ENCODE measurements around the gene ADAMTS17.

The ADAMTS17 gene

DNA sequence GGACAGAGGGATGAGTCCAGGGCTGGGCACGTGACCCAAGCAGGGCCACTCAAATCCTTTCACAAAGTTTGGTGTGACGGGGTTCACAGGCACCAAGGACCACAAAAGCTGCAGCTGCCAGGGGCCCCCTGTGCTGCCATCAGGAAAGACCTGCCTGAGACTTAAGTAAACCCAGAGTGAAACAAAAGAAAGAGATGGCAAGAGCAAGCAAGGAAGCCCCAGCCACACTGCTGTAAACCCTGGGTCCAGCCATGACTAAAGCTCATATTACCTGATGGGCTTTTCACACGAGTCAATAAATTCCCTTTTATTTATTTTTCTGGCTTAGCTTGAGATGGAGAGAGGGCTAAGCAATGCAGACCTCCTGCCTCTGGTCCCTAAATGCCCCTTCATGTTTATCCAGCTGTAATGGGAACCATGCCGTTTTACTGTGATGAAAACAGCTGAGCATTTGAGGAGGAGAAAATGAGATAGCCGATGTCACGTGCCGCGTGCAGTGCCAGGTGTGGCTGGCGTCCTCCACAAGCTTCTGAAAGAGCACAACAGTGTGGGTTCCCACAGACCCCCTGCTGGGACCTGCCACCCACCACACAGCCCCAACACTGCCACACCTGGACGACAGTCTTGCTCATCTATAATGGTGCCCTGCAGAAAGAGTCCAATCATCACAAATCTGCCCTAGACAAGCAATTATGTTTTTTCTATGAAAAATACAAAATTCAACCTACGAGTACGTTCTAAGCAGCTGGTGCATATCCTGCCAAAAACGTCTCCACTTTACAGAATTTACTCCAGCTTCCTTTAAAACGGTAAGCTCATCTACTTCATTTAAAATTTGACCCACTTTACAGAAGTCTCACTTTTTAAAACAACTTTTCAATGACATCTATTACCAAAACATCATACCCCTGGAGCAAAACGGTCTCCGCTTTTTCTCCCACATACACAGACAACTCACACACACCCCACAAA lies 34.2 kb downstream of the ADAMTS17 start:
- H3K36me3 Mint-ChIP-seq: no peaks in the 10 kb centered on the region
- peaks cover 35% of the 10 kb centered on the region for H3K27me3 Mint-ChIP-seq
- no peak overlapping the region for H3K27ac Mint-ChIP-seq
- H3K4me1 Mint-ChIP-seq: no peaks in the 10 kb centered on the region
- H3K4me3 Mint-ChIP-seq: no peak overlapping the region
- ATAC-seq: no peak
- peaks cover 4% of the 10 kb centered on the region for H3K9me3 Mint-ChIP-seq

DNA sequence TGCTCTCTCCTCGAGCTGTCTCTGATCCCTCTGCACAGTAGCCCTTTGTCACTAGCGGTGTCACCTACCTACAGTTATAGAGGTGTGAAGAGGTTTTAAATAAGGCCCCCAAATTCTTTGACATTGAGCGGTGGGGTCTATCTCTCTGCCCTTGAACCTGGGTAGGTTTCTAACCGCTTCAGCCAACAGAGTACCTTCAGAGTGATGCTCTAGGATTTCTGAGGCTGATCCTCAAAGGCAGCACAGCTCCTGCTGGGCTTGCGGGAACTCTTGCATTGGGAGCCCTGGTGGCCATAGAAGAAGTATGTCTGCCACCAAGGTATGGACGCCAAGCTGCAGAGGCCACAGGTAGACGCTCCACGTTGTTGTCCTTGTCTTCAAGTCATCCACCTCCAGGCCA lies 35.7 kb downstream of the ADAMTS17 start:
- H3K4me1 Mint-ChIP-seq: no peaks in the 10 kb centered on the region
- peaks cover 3% of the 10 kb centered on the region for H3K9me3 Mint-ChIP-seq
- peaks cover 25% of the 10 kb centered on the region for H3K27me3 Mint-ChIP-seq
- H3K27ac Mint-ChIP-seq: no peak overlapping the region
- ATAC-seq: no peak
- no peak overlapping the region for H3K4me3 Mint-ChIP-seq
- no peaks in the 10 kb centered on the region for H3K36me3 Mint-ChIP-seq

- Mint-ChIP-seq H3K27me3 (peaks cover 5% of the 10 kb centered on the region), H3K4me3 (no peak overlapping the region), H3K4me1 (no peaks in the 10 kb centered on the region), H3K27ac (no peak overlapping the region), H3K9me3 (peaks cover 16% of the 10 kb centered on the region), H3K36me3 (no peaks in the 10 kb centered on the region)
- ATAC-seq: no peak
Measured at GRCh38 chr15:100301910-100302431, 39.8 kb downstream of the ADAMTS17 start.

- Mint-ChIP-seq H3K9me3 (peaks cover 25% of the 10 kb centered on the region), H3K27ac (no peak overlapping the region), H3K36me3 (no peaks in the 10 kb centered on the region), H3K27me3 (peaks cover 10% of the 10 kb centered on the region), H3K4me3 (no peak overlapping the region), H3K4me1 (no peaks in the 10 kb centered on the region)
- ATAC-seq: no peak
Measured at GRCh38 chr15:100298257-100298656, 43.5 kb downstream of the ADAMTS17 start.

DNA sequence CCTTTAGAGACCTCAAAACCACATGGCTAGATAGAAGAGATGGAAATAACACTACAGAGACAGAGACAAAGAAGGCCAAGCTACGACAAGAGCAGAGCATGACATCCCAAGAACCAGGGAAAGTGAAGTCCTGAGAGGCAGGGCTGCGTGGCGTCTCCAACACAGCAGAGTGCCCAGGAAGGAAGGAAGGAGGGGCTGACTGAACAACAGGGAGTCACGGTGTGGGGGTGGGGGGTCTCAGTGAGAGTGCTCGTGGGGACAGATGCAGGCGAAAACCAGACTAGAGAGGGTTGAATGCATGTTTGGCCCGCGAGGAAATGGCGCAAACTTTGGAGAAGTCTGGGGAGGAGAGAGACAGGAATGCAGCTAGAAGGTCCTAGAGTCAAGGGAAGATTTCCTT lies 44.0 kb downstream of the ADAMTS17 start:
- Mint-ChIP-seq H3K4me3 (no peak overlapping the region), H3K27ac (no peak overlapping the region), H3K9me3 (peaks cover 25% of the 10 kb centered on the region), H3K36me3 (no peaks in the 10 kb centered on the region), H3K4me1 (no peaks in the 10 kb centered on the region), H3K27me3 (peaks cover 10% of the 10 kb centered on the region)
- no peak for ATAC-seq

DNA sequence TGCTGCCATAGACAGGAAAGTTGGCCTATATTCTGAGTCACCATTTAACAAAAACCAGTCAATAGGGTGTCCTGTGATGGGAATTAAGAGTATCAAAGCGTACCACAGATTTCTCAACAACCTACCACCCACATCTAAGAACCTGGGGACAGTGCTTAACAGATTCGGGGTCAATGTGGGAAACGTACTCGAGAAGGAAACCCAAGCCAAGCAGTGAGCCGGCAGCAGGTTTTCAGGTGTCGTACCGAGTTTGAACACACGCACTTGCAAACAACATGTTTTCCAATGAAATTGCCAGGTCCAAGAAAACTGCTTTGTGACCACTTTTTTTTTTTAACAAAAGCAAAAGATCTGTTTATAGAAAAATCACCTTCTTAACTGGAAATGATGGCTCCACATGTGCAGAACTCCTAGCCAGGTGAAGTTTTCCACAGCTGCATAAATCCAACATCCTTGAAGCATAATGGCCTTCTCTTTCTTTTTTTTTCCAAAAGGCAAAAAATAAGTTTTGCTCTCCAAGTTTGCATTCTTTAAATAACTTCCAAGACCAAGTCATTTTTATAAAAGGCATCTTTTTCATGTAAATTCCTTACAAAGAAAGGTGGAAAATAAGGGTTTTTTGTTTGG lies 45.7 kb downstream of the ADAMTS17 start:
- H3K4me1 Mint-ChIP-seq: no peaks in the 10 kb centered on the region
- ATAC-seq: no peak
- no peak overlapping the region for H3K4me3 Mint-ChIP-seq
- no peak overlapping the region for H3K27ac Mint-ChIP-seq
- peaks cover 10% of the 10 kb centered on the region for H3K27me3 Mint-ChIP-seq
- H3K9me3 Mint-ChIP-seq: peaks cover 29% of the 10 kb centered on the region
- no peaks in the 10 kb centered on the region for H3K36me3 Mint-ChIP-seq

DNA sequence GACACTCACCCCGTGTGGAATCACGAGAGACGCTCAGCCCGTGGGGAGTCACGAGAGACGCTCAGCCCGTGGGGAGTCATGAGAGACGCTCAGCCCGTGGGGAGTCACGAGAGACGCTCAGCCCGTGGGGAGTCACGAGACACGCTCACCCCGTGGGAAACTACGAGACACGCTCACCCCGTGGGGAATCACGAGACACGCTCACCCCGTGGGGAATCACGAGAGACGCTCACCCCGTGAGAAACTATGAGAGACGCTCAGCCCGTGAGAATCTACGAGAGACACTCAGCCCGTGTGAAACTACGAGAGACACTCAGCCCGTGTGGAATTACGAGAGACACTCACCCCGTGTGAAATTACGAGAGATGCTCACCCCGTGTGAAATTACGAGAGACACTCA lies 49.8 kb downstream of the ADAMTS17 start:
- ATAC-seq: no peak
- peaks cover 6% of the 10 kb centered on the region for H3K27me3 Mint-ChIP-seq
- H3K4me1 Mint-ChIP-seq: no peaks in the 10 kb centered on the region
- peaks cover 30% of the 10 kb centered on the region for H3K9me3 Mint-ChIP-seq
- H3K4me3 Mint-ChIP-seq: no peak overlapping the region
- no peaks in the 10 kb centered on the region for H3K36me3 Mint-ChIP-seq
- H3K27ac Mint-ChIP-seq: no peak overlapping the region

DNA sequence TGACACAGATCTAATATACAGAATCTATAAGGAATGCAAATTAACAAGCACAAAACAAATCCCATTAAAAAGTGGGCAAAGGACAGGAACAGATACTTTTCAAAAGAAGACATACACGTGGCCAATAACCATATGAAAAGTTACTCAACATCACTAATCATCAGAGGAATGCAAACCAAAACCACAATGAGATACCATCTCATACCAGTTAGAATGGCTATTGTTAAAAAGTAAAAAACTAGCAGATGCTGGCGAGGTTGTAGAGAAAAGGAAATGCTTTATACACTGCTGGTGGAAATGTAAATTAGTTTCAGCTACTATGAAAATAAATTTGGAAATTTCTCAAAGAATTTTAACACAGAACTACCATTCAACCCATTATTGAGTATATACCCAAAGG lies 50.7 kb downstream of the ADAMTS17 start:
- ATAC-seq: no peak
- H3K9me3 Mint-ChIP-seq: peaks cover 27% of the 10 kb centered on the region

GRCh38 chr15:100285641-100286295 lies 56.0 kb downstream of the ADAMTS17 start:
- H3K4me3 Mint-ChIP-seq: no peak overlapping the region
- peaks cover 11% of the 10 kb centered on the region for H3K9me3 Mint-ChIP-seq
- H3K27me3 Mint-ChIP-seq: no peaks in the 10 kb centered on the region
- no peak overlapping the region for H3K27ac Mint-ChIP-seq
- ATAC-seq: no peak
- H3K36me3 Mint-ChIP-seq: no peaks in the 10 kb centered on the region
- no peaks in the 10 kb centered on the region for H3K4me1 Mint-ChIP-seq

More for the DNA sequence above, 50.7 kb downstream of the ADAMTS17 start:
- Mint-ChIP-seq H3K36me3 (no peaks in the 10 kb centered on the region), H3K27me3 (no peaks in the 10 kb centered on the region), H3K27ac (no peak overlapping the region), H3K4me3 (no peak overlapping the region), H3K4me1 (no peaks in the 10 kb centered on the region)

GRCh38 chr15:100284701-100285100 lies 57.1 kb downstream of the ADAMTS17 start:
- Mint-ChIP-seq H3K27ac (no peak overlapping the region), H3K4me3 (no peak overlapping the region), H3K27me3 (no peaks in the 10 kb centered on the region), H3K9me3 (peaks cover 6% of the 10 kb centered on the region), H3K4me1 (no peaks in the 10 kb centered on the region), H3K36me3 (no peaks in the 10 kb centered on the region)
- no peak for ATAC-seq

GRCh38 chr15:100284191-100284590 lies 57.6 kb downstream of the ADAMTS17 start:
- Mint-ChIP-seq H3K27ac (no peak overlapping the region), H3K4me3 (no peak overlapping the region), H3K4me1 (no peaks in the 10 kb centered on the region), H3K27me3 (no peaks in the 10 kb centered on the region), H3K36me3 (no peaks in the 10 kb centered on the region), H3K9me3 (peaks cover 3% of the 10 kb centered on the region)
- no peak for ATAC-seq

DNA sequence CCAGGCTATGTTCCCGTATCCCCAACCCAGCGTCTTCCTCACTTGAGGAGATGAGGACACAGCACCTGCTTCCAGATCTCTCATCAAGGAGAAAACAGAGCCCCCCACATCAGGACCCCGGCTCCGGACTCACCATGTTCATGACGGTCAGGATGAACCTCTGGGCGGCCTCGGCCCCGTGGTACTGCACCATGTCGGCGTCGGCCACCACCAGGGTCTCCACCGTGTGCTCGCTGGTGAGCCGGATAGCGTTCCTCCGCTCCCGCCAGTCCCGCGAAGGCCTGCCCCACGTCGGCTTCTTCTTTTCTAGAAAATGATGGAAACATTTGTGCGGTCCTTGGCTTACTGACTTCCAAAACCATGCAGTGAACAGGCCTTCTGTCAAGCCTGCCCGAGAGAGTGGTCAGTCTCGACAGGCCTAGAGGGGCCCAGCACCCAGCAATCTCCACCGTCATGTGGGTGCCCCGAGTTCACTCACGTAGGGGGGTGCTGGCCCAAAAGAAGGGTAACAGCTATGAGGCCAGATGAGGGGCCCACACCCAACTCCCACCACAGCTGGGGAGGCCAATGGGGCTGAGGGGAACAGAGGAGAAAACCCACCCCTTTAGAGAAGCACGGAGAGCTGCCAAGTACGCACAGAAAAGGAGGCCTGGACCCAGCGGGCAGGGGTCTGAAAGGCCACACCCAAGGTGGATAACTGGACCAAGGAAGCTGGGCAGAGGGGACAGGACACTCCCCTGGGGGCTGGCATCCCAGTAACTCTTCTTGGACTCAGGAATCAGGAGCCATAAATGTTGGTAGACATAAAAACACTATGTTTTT lies 60.5 kb downstream of the ADAMTS17 start:
- Mint-ChIP-seq H3K4me1 (no peaks in the 10 kb centered on the region), H3K27ac (no peak overlapping the region), H3K4me3 (no peak overlapping the region)

GRCh38 chr15:100279849-100280248 lies 61.9 kb downstream of the ADAMTS17 start:
- Mint-ChIP-seq H3K4me1 (no peaks in the 10 kb centered on the region), H3K27me3 (peaks cover 4% of the 10 kb centered on the region), H3K9me3 (no peaks in the 10 kb centered on the region), H3K27ac (no peak overlapping the region), H3K4me3 (no peak overlapping the region), H3K36me3 (no peaks in the 10 kb centered on the region)
- ATAC-seq: no peak

More for the DNA sequence above, 60.5 kb downstream of the ADAMTS17 start:
- H3K27me3 Mint-ChIP-seq: no peaks in the 10 kb centered on the region
- H3K36me3 Mint-ChIP-seq: no peaks in the 10 kb centered on the region
- ATAC-seq: no peak
- H3K9me3 Mint-ChIP-seq: no peaks in the 10 kb centered on the region

DNA sequence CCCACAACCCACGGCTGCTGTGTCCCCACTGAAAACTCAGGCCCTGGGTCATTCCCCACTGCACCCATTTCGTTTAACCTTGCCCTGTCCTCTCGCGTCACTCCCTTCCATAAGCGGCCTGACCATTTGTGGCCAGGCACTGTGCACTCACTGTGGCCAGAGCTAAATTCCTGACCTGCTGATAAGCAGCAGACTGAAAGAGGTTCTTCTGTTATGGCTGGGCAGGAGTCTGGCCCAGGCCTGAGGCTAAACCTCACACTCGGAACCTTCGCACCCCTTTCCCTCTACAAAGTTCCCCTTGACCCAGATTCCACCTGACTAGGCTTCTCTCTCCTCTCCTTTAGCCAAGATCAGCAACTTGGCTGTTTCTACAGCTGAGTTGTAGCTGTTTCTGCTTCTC lies 62.3 kb downstream of the ADAMTS17 start:
- ATAC-seq: no peak
- Mint-ChIP-seq H3K4me1 (no peaks in the 10 kb centered on the region), H3K27ac (no peak overlapping the region), H3K27me3 (peaks cover 6% of the 10 kb centered on the region), H3K36me3 (no peaks in the 10 kb centered on the region), H3K4me3 (no peak overlapping the region), H3K9me3 (no peaks in the 10 kb centered on the region)
